GM12872 (cell line): Measurements from ENCODE around the gene CEBPG.

Source experiments
- CTCF ChIP-seq: IDR thresholded peaks from 3 replicates; pipeline ENCODE4 v1.5.1; 2011; ENCODE audit warnings: low read depth, mild to moderate bottlenecking, low read length, moderate library complexity; ENCODE audit not compliant: insufficient read depth

CEBPG gene

DNA sequence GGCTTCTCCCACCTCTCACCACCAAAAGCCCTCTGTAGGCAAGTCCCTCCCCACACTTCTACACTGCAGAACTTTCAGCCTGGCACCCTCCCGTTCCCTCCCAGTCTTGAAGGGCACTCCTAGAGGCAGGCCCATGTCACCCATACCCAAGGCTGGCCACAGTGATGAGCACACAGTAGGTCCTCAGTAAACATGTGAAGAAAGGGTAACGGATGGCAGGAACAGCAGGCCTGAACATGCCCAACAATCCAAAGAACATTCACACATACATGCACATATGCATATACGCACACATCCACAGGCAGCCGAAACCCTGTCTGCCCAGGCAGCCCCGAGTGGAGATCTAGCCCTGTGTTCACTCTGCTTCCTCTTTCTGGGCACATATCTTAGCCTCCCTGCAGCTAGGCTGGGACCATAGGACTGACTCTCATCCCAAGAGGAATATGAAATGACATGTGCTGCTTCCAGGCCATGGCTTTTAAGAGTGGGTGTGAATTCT, 55.2 kb downstream of the CEBPG start:
- no peak for TF ChIP-seq CTCF

GRCh38 chr19:33429891-33430673, 56.6 kb downstream of the CEBPG start:
- no peak for TF ChIP-seq CTCF

GRCh38 chr19:33430674-33431277, 57.3 kb downstream of the CEBPG start:
- peak; percentile 94 for TF ChIP-seq CTCF

DNA sequence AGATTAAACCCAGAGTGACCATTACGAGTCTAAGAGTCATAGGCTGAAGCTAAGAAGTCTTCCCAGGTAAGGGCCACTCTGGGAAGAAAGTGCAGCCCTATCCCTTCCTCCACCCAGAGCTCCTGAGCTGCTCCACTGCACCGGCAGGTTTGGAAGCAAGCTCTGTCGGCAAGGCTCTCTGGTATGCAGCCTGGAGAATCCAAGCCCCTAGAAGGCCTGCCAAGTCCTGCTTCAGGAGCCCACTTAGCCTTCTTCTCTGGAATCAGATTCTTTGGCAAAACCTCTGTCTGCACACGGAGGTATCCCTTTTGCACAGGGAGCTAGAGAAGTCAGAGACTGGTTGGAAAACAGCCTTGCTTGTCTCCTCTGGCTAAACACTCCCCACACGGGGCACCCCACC, 58.5 kb downstream of the CEBPG start:
- no peak for TF ChIP-seq CTCF
